ENCODE measurements around the gene WNK2. TPM values are rescaled to one million over a fixed set of nuclear protein-coding genes. Genes with fewer than 3 reads are reported as not detected.

The WNK2 gene
- total RNA-seq, 1 donor from 2014 or later: 6.2 TPM

DNA sequence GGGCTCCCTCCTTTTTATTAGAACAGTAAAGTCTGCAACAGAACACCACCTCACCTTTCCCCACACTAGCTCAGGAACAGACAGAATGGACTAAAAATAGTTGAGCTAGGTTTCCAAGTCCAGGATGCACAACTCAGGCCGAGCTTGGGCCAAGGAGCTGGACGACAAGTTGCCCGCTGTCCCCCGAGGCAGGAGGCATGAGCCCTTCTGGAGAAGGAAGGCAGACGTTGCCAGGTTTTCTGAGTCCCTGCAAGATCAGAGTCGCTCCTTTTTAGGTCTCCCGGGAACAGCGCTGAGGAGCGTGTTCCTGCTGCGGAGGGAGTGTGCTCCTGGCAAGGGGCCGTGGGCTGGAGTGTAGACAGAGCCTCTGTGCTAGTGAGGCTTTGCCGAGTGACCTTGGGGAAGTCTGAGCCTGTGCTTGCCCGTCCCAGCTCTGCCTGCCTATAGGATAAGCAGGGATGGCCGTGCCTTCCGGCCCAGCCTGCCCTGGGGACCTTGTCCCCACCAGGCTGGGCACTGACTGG, 121.6 kb downstream of the WNK2 start:
- Mint-ChIP-seq H3K27ac (peak overlapping the region; percentile 76), H3K27me3 (ENCODE audit: insufficient read depth, low read depth) (peaks cover 4% of the 10 kb centered on the region), H3K36me3 (peaks cover 8% of the 10 kb centered on the region), H3K4me3 (no peak overlapping the region), H3K4me1 (peaks cover 18% of the 10 kb centered on the region), H3K9me3 (no peaks in the 10 kb centered on the region)
- H3K4me3 ChIP-seq: no peak overlapping the region
- H3K4me1 ChIP-seq: no peaks in the 10 kb centered on the region
- no peaks in the 10 kb centered on the region for H4K20me1 ChIP-seq (ENCODE audit: low read depth)
- no peaks in the 10 kb centered on the region for H3K27me3 ChIP-seq
- no peaks in the 10 kb centered on the region for H3K36me3 ChIP-seq
- H3K79me2 ChIP-seq (ENCODE audit: low read depth): no peaks in the 10 kb centered on the region
- H3K27ac ChIP-seq: no peak overlapping the region
- TF ChIP-seq EZH2 (IDR thresholded peaks at IDR 0.05) (no peak), EZH2phosphoT487 (IDR thresholded peaks at IDR 0.05) (no peak)
- TF ChIP-seq, protein P1, sequence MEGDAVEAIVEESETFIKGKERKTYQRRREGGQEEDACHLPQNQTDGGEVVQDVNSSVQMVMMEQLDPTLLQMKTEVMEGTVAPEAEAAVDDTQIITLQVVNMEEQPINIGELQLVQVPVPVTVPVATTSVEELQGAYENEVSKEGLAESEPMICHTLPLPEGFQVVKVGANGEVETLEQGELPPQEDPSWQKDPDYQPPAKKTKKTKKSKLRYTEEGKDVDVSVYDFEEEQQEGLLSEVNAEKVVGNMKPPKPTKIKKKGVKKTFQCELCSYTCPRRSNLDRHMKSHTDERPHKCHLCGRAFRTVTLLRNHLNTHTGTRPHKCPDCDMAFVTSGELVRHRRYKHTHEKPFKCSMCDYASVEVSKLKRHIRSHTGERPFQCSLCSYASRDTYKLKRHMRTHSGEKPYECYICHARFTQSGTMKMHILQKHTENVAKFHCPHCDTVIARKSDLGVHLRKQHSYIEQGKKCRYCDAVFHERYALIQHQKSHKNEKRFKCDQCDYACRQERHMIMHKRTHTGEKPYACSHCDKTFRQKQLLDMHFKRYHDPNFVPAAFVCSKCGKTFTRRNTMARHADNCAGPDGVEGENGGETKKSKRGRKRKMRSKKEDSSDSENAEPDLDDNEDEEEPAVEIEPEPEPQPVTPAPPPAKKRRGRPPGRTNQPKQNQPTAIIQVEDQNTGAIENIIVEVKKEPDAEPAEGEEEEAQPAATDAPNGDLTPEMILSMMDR (IDR thresholded peaks at IDR 0.05): no peak
- no peaks in the 10 kb centered on the region for H3K9me3 ChIP-seq (ENCODE audit: low read depth)
- no peak overlapping the region for H2AFZ ChIP-seq (replicated peaks)
- no peaks in the 10 kb centered on the region for H3F3A ChIP-seq (ENCODE audit: low read depth)
- DNase-seq (ENCODE audit: low spot score): no peak
- no peak overlapping the region for H3K4me2 ChIP-seq
- H3K9ac ChIP-seq: no peak overlapping the region

GRCh38 chr9:93306081-93306480, 122.1 kb downstream of the WNK2 start:
- Mint-ChIP-seq H3K4me1 (peaks cover 13% of the 10 kb centered on the region), H3K27me3 (ENCODE audit: insufficient read depth, low read depth) (peaks cover 4% of the 10 kb centered on the region), H3K9me3 (no peaks in the 10 kb centered on the region), H3K36me3 (peaks cover 5% of the 10 kb centered on the region), H3K27ac (no peak overlapping the region), H3K4me3 (no peak overlapping the region)
- Histone ChIP-seq H3K4me1 (no peaks in the 10 kb centered on the region), H3K4me3 (no peak overlapping the region), H3K27ac (no peak overlapping the region), H3K4me2 (no peak overlapping the region), H4K20me1 (ENCODE audit: low read depth) (no peaks in the 10 kb centered on the region), H3K79me2 (ENCODE audit: low read depth) (no peaks in the 10 kb centered on the region), H3K27me3 (no peaks in the 10 kb centered on the region), H3F3A (ENCODE audit: low read depth) (no peaks in the 10 kb centered on the region), H2AFZ (replicated peaks) (no peak overlapping the region), H3K9ac (no peak overlapping the region), H3K36me3 (no peaks in the 10 kb centered on the region), H3K9me3 (ENCODE audit: low read depth) (no peaks in the 10 kb centered on the region)
- no peak for TF ChIP-seq EZH2 (IDR thresholded peaks at IDR 0.05)
- TF ChIP-seq EZH2phosphoT487 (IDR thresholded peaks at IDR 0.05): no peak
- TF ChIP-seq, protein P1 (IDR thresholded peaks at IDR 0.05): no peak
- no peak for DNase-seq (ENCODE audit: low spot score)

GRCh38 chr9:93306579-93307091, 122.7 kb downstream of the WNK2 start:
- Histone ChIP-seq H3K9ac (no peak overlapping the region), H3K4me2 (no peak overlapping the region), H4K20me1 (ENCODE audit: low read depth) (no peaks in the 10 kb centered on the region), H3K4me3 (no peak overlapping the region), H2AFZ (replicated peaks) (no peak overlapping the region), H3K4me1 (no peaks in the 10 kb centered on the region), H3K36me3 (no peaks in the 10 kb centered on the region), H3K9me3 (ENCODE audit: low read depth) (no peaks in the 10 kb centered on the region), H3F3A (ENCODE audit: low read depth) (no peaks in the 10 kb centered on the region), H3K27me3 (no peaks in the 10 kb centered on the region), H3K27ac (no peak overlapping the region), H3K79me2 (ENCODE audit: low read depth) (no peaks in the 10 kb centered on the region)
- TF ChIP-seq EZH2 (IDR thresholded peaks at IDR 0.05) (no peak), EZH2phosphoT487 (IDR thresholded peaks at IDR 0.05) (no peak)
- TF ChIP-seq, protein P1 (IDR thresholded peaks at IDR 0.05): no peak
- no peaks in the 10 kb centered on the region for H3K9me3 Mint-ChIP-seq
- no peak overlapping the region for H3K4me3 Mint-ChIP-seq
- peaks cover 12% of the 10 kb centered on the region for H3K4me1 Mint-ChIP-seq
- no peak for DNase-seq (ENCODE audit: low spot score)
- H3K27me3 Mint-ChIP-seq (ENCODE audit: insufficient read depth, low read depth): peaks cover 4% of the 10 kb centered on the region
- H3K36me3 Mint-ChIP-seq: peaks cover 5% of the 10 kb centered on the region
- peak overlapping the region; percentile 96 for H3K27ac Mint-ChIP-seq

Measured in neural progenitor cell (in vitro differentiated cells).